Measurements from ENCODE around the gene DNAH2.

DNAH2 gene

GRCh38 chr17:7857713-7858521 is 140.4 kb downstream of the DNAH2 start, which contains the start of gene CYB5D1 (continued):
- 0 out of 2 replicates have a peak, but pooled peaks have one; percentile 13 for TF ChIP-seq ZNF449 (tag by site-specific recombination; IDR thresholded peaks at IDR 0.05)
- TF ChIP-seq ZNF335 (tag by site-specific recombination; conservative IDR thresholded peaks at IDR 0.05): peak; percentile 80
- no peak for TF ChIP-seq RBAK (tag by site-specific recombination; IDR thresholded peaks at IDR 0.05)
- no peak for TF ChIP-seq ZNF426 (tag by site-specific recombination; IDR thresholded peaks at IDR 0.05)
- TF ChIP-seq ZNF202 (tag by site-specific recombination; IDR thresholded peaks at IDR 0.05; ENCODE audit: borderline replicate concordance): no peak
- no peak for TF ChIP-seq ZNF292 (tag by site-specific recombination; IDR thresholded peaks at IDR 0.05; ENCODE audit: borderline replicate concordance, low read depth)
- TF ChIP-seq ZNF530 (tag by site-specific recombination; IDR thresholded peaks at IDR 0.05; ENCODE audit: low read depth): no peak
- TF ChIP-seq ZSCAN4 (tag by site-specific recombination; IDR thresholded peaks at IDR 0.05): peak; percentile 63
- no peak for TF ChIP-seq ZNF10 (tag by site-specific recombination; IDR thresholded peaks at IDR 0.05)
- peak; percentile 17; the same call in 1 of the 2 replicates for TF ChIP-seq PATZ1 (tag by site-specific recombination; IDR thresholded peaks at IDR 0.05)
- no peak for TF ChIP-seq ATF2 (tag by site-specific recombination; IDR thresholded peaks at IDR 0.05; ENCODE audit: low read depth)
- no peak for TF ChIP-seq ZNF658 (tag by site-specific recombination; IDR thresholded peaks at IDR 0.05)
- TF ChIP-seq PRDM6 (tag by site-specific recombination; IDR thresholded peaks at IDR 0.05): no peak
- TF ChIP-seq ZBTB48 (tag by site-specific recombination; IDR thresholded peaks at IDR 0.05): peak; percentile 34; the same call in 1 of the 2 replicates
- TF ChIP-seq ZNF155 (tag by site-specific recombination; IDR thresholded peaks at IDR 0.05): no peak
- peak; percentile 30; the same call in 1 of the 2 replicates for TF ChIP-seq SCRT2 (tag by site-specific recombination; IDR thresholded peaks at IDR 0.05)
- no peak for TF ChIP-seq ZNF776 (tag by site-specific recombination; IDR thresholded peaks at IDR 0.05; ENCODE audit: borderline replicate concordance)
- no peak for TF ChIP-seq ZNF423 (tag by site-specific recombination; IDR thresholded peaks at IDR 0.05)
- no peak for TF ChIP-seq GFI1B (tag by site-specific recombination; IDR thresholded peaks at IDR 0.05)
- TF ChIP-seq ZNF701 (tag by site-specific recombination; IDR thresholded peaks at IDR 0.05): no peak
- TF ChIP-seq ZNF623 (tag by site-specific recombination; IDR thresholded peaks at IDR 0.05): 0 out of 2 replicates have a peak, but pooled peaks have one; percentile 10
- peak; percentile 15; the same call in 1 of the 2 replicates for TF ChIP-seq ZFP69B (tag by site-specific recombination; IDR thresholded peaks at IDR 0.05)
- TF ChIP-seq KLF17 (tag by site-specific recombination; IDR thresholded peaks at IDR 0.05): peak; percentile 24; the same call in 1 of the 2 replicates
- no peak for TF ChIP-seq ZNF473 (tag by site-specific recombination; IDR thresholded peaks at IDR 0.05)
- TF ChIP-seq ZSCAN23 (tag by site-specific recombination; IDR thresholded peaks at IDR 0.05): no peak
- TF ChIP-seq ZNF529 (tag by site-specific recombination; IDR thresholded peaks at IDR 0.05; ENCODE audit: insufficient replicate concordance): no peak
- no peak for TF ChIP-seq AEBP2 (tag by site-specific recombination; IDR thresholded peaks at IDR 0.05; ENCODE audit: borderline replicate concordance)
- TF ChIP-seq ZNF175 (tag by site-specific recombination; IDR thresholded peaks at IDR 0.05): no peak

Measured in HEK293 (cell line).